ENCODE data around the gene HEMGN. TPM values are rescaled to one million over a fixed set of nuclear protein-coding genes. Genes with fewer than 3 reads are reported as not detected.

HEMGN gene
- polyA plus RNA-seq, 3 donors = 0.18 TPM; not detected in 2

DNA sequence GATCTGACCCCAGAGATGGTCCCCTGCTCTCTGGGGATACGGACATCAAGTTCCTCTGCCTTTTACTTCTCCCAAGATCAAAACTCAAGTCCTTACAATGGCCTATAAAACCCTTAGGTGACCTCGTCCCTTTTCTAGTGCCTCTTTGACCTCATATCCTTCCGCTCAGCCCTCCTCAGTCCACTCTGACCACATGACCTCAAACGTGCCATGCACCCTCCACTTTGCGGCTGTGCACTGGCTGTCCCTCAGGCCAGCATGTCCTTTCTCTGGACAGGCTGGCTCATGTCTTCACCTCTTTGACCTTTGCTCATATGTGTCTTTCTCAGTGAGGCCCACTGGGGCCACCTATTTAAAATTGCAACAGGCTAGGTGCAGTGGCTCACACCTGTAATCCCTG lies 30.3 kb downstream of the HEMGN start:
- peaks cover 47 to 64% of the 10 kb centered on the region in 2 donors for H3K36me3 Mint-ChIP-seq
- intact Hi-C loops (cut with micrococcal nuclease) = loop anchor here in 1 of 2 donors (2.0 to 10.0 kb wide), 4 partner anchors 15 to 345 kb away; partner anchors contain the start of gene TRMO
- H3K4me3 ChIP-seq (replicated peaks in 1 of 3; ENCODE audit: low read depth in 2 of 3, low read length in 3 of 3) = peak overlapping the region in 1 of 3 experiments; percentile 56
- H3K4me2 ChIP-seq (replicated peaks; ENCODE audit: extremely low read depth, low read length, poor library complexity, severe bottlenecking) = peak overlapping the region; percentile 65
- 45% methylated on average over 5 of the region's 5 CpGs for WGBS (ENCODE audit: insufficient coverage)
- peak overlapping the region; percentile 95 to 99 (median 98) for H3K27ac Mint-ChIP-seq
- peaks cover 0 to 3% (median 0%) of the 10 kb centered on the region in 3 donors for H3K27me3 Mint-ChIP-seq (ENCODE audit: low read depth in 3 of 3)
- peak; percentile 27 to 34 (median 30) for DNase-seq
- H3K4me1 Mint-ChIP-seq = peaks cover 51% of the 10 kb centered on the region
- peak overlapping the region; percentile 75 for H3K9ac ChIP-seq (ENCODE audit: insufficient read depth, low read length, poor library complexity, severe bottlenecking)
- no peaks in the 10 kb centered on the region for H3K9me3 ChIP-seq (replicated peaks in 1 of 2; ENCODE audit: control insufficient read depth in 1 of 2, insufficient read depth in 1 of 2, low read length in 2 of 2)
- H3K4me3 Mint-ChIP-seq = no peak overlapping the region
- no peaks in the 10 kb centered on the region for H3K27me3 ChIP-seq (ENCODE audit: control insufficient read depth in 2 of 2, insufficient read depth in 2 of 2, low read length in 2 of 2)
- peaks cover 34 to 53% of the 10 kb centered on the region in 2 donors for H3K36me3 ChIP-seq (replicated peaks in 1 of 2; ENCODE audit: control insufficient read depth in 1 of 2, insufficient read depth in 2 of 2, low read length in 2 of 2)
- peaks cover 53 to 63% of the 10 kb centered on the region in 2 donors for H3K4me1 ChIP-seq (ENCODE audit: control insufficient read depth in 1 of 2, insufficient read depth in 2 of 2, low read length in 2 of 2)
- no peak overlapping the region for H2AFZ ChIP-seq (ENCODE audit: insufficient read depth, low read depth, low read length, poor library complexity, severe bottlenecking)
- no peaks in the 10 kb centered on the region for H3K9me3 Mint-ChIP-seq
- H3K79me2 ChIP-seq (ENCODE audit: insufficient read depth, low read length) = peaks cover 43% of the 10 kb centered on the region
- H4K20me1 ChIP-seq (ENCODE audit: insufficient read depth, low read length) = peaks cover 4% of the 10 kb centered on the region
- TF ChIP-seq, protein P1, sequence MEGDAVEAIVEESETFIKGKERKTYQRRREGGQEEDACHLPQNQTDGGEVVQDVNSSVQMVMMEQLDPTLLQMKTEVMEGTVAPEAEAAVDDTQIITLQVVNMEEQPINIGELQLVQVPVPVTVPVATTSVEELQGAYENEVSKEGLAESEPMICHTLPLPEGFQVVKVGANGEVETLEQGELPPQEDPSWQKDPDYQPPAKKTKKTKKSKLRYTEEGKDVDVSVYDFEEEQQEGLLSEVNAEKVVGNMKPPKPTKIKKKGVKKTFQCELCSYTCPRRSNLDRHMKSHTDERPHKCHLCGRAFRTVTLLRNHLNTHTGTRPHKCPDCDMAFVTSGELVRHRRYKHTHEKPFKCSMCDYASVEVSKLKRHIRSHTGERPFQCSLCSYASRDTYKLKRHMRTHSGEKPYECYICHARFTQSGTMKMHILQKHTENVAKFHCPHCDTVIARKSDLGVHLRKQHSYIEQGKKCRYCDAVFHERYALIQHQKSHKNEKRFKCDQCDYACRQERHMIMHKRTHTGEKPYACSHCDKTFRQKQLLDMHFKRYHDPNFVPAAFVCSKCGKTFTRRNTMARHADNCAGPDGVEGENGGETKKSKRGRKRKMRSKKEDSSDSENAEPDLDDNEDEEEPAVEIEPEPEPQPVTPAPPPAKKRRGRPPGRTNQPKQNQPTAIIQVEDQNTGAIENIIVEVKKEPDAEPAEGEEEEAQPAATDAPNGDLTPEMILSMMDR (IDR thresholded peaks at IDR 0.05) = no peak
- peak overlapping the region; percentile 87 to 95 for H3K27ac ChIP-seq (ENCODE audit: low read depth in 1 of 2, low read length in 2 of 2)

DNA sequence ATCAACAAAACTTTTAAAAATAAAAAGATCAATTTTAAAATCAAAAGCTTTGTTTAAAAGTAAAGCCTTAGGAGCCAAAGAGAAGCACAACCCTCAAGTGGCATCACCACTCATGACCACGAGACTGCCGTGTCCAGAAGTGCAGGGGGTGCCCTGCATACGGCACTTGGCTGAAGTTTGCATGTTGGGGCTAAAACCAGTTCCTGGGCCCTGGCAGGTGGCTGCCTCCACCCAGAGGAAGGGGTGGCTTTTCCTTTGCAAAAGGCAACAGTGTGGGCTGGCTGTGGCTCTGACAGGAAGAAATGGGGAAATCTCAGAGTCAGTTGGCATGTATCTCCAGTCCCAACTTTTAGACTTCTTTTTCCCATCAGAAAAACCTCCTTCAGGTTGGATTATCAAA lies 30.9 kb downstream of the HEMGN start:
- Histone ChIP-seq H3K9ac (ENCODE audit: insufficient read depth, low read length, poor library complexity, severe bottlenecking) (peak overlapping the region; percentile 75), H3K4me2 (replicated peaks; ENCODE audit: extremely low read depth, low read length, poor library complexity, severe bottlenecking) (peak overlapping the region; percentile 65), H3K27me3 (ENCODE audit: control insufficient read depth in 2 of 2, insufficient read depth in 2 of 2, low read length in 2 of 2) (no peaks in the 10 kb centered on the region), H3K4me3 (replicated peaks in 1 of 3; ENCODE audit: low read depth in 2 of 3, low read length in 3 of 3) (peak overlapping the region in 2 of 3 experiments; percentile 1 to 56), H3K27ac (ENCODE audit: low read depth in 1 of 2, low read length in 2 of 2) (peak overlapping the region; percentile 87 to 95), H3K4me1 (ENCODE audit: control insufficient read depth in 1 of 2, insufficient read depth in 2 of 2, low read length in 2 of 2) (peaks cover 53 to 64% of the 10 kb centered on the region in 2 donors), H4K20me1 (ENCODE audit: insufficient read depth, low read length) (peaks cover 4% of the 10 kb centered on the region), H2AFZ (ENCODE audit: insufficient read depth, low read depth, low read length, poor library complexity, severe bottlenecking) (no peak overlapping the region), H3K9me3 (replicated peaks in 1 of 2; ENCODE audit: control insufficient read depth in 1 of 2, insufficient read depth in 1 of 2, low read length in 2 of 2) (no peaks in the 10 kb centered on the region), H3K79me2 (ENCODE audit: insufficient read depth, low read length) (peaks cover 46% of the 10 kb centered on the region), H3K36me3 (replicated peaks in 1 of 2; ENCODE audit: control insufficient read depth in 1 of 2, insufficient read depth in 2 of 2, low read length in 2 of 2) (peaks cover 28 to 47% of the 10 kb centered on the region in 2 donors)
- peak overlapping the region; percentile 95 to 99 (median 98) for H3K27ac Mint-ChIP-seq
- H3K9me3 Mint-ChIP-seq = no peaks in the 10 kb centered on the region
- peak; percentile 60 to 72 (median 61) for DNase-seq
- peaks cover 54% of the 10 kb centered on the region for H3K4me1 Mint-ChIP-seq
- H3K36me3 Mint-ChIP-seq = peaks cover 41 to 61% of the 10 kb centered on the region in 2 donors
- WGBS (ENCODE audit: insufficient coverage) = 0% methylated on average over 3 of the region's 3 CpGs
- peak overlapping the region; percentile 74 to 83 for H3K4me3 Mint-ChIP-seq
- intact Hi-C loops (cut with micrococcal nuclease) = loop anchor here in 1 of 2 donors (2.0 to 10.0 kb wide), 4 partner anchors 16 to 345 kb away; partner anchors contain the start of gene TRMO
- TF ChIP-seq, protein P1 (IDR thresholded peaks at IDR 0.05) = no peak
- peaks cover 0 to 3% (median 0%) of the 10 kb centered on the region in 3 donors for H3K27me3 Mint-ChIP-seq (ENCODE audit: low read depth in 3 of 3)

Data from CD14-positive monocyte (primary cell).